HEK293 (cell line): Measurements from ENCODE around the gene NDRG3.

Source experiments
- CTCF ChIA-PET: fragments of 350-600 bp; formaldehyde crosslinking; extraction: SDS; loops from one replicate; lab custom pipeline; 2021; ENCODE audit warnings: antibody characterized with exemption; lab: Yijun Ruan, JAX
- POLR2A ChIA-PET: fragments of 300-600 bp; formaldehyde crosslinking; extraction: SDS; loops from one replicate; lab custom pipeline; 2020; ENCODE audit warnings: antibody characterized with exemption, inconsistent platforms; lab: Yijun Ruan, JAX
- H3K27ac ChIP-seq: fragments of 200-500 bp; sonication (Bioruptor generic); 2 replicates; pipeline ENCODE4 v1.5.1; 2014; ENCODE audit warnings: low read depth, low read length, control low read depth, inconsistent platforms; ENCODE audit errors: extremely low read depth
- H3K36me3 ChIP-seq, 2 experiments: fragments of 200-500 bp in 1 of 2; sonication (Bioruptor generic) in 1 of 2; 1 replicate in 1 of 2; 2 replicates in 1 of 2; pipeline ENCODE4 v1.5.1; 2014 to 2017; ENCODE audit warnings: inconsistent platforms in 2 of 2, low read length in 2 of 2; ENCODE audit not compliant: control insufficient read depth in 2 of 2, insufficient read depth in 1 of 2
- H3K4me1 ChIP-seq: fragments of 200-500 bp; sonication (Bioruptor generic); 2 replicates; pipeline ENCODE4 v1.5.1; 2014; ENCODE audit warnings: mild to moderate bottlenecking, low read length, inconsistent platforms; ENCODE audit not compliant: control insufficient read depth, insufficient read depth
- H3K4me3 ChIP-seq: 2 replicates; pipeline ENCODE4 v1.5.1; 2011; ENCODE audit warnings: low read depth, mild to moderate bottlenecking, control low read depth, low read length, moderate library complexity
- H3K9me3 ChIP-seq: fragments of 200-500 bp; sonication (Bioruptor generic); 2 replicates; pipeline ENCODE4 v1.5.1; 2014; ENCODE audit warnings: low read depth, low read length, inconsistent platforms; ENCODE audit not compliant: control insufficient read depth, insufficient read depth
- GLI2 ChIP-seq: fragments of 450-650 bp; formaldehyde crosslinking; IDR thresholded peaks from 2 replicates; pipeline ENCODE4; 2017; ENCODE audit warnings: missing biosample characterization, missing genetic modification characterization, low read depth, borderline replicate concordance
- GLIS1 ChIP-seq: fragments of 450-650 bp; formaldehyde crosslinking; IDR thresholded peaks from 2 replicates; pipeline ENCODE4 v1.5.1; 2016; ENCODE audit warnings: missing biosample characterization, missing genetic modification characterization
- HIC1 ChIP-seq: fragments of 450-650 bp; formaldehyde crosslinking; IDR thresholded peaks from 2 replicates; pipeline ENCODE4 v1.5.1; 2016; ENCODE audit warnings: missing biosample characterization, missing genetic modification characterization
- KLF7 ChIP-seq: fragments of 450-650 bp; formaldehyde crosslinking; IDR thresholded peaks from 2 replicates; pipeline ENCODE4 v1.5.1; 2016; ENCODE audit warnings: missing biosample characterization, missing genetic modification characterization, borderline replicate concordance
- OSR2 ChIP-seq: fragments of 450-650 bp; formaldehyde crosslinking; IDR thresholded peaks from 2 replicates; pipeline ENCODE4 v1.5.1; 2016; ENCODE audit warnings: missing biosample characterization, missing genetic modification characterization
- PBX3 ChIP-seq: sonication (generic); formaldehyde crosslinking; IDR thresholded peaks from 2 replicates; pipeline ENCODE4 v1.8.1; 2022; ENCODE audit warnings: mild to moderate bottlenecking, moderate library complexity, missing genetic modification reagents
- PRDM1 ChIP-seq: fragments of 450-650 bp; formaldehyde crosslinking; IDR thresholded peaks from 2 replicates; pipeline ENCODE4; 2016; ENCODE audit warnings: missing biosample characterization, missing genetic modification characterization
- PRDM6 ChIP-seq: fragments of 450-650 bp; formaldehyde crosslinking; IDR thresholded peaks from 2 replicates; pipeline ENCODE4 v1.5.1; 2017; ENCODE audit warnings: missing biosample characterization, missing genetic modification characterization
- TCF7L2 ChIP-seq: IDR thresholded peaks from 2 replicates; pipeline ENCODE4 v1.6.1; 2011; ENCODE audit warnings: low read depth, mild to moderate bottlenecking, inconsistent platforms, low read length, moderate library complexity, borderline replicate concordance
- ZBTB17 ChIP-seq: fragments of 450-650 bp; formaldehyde crosslinking; IDR thresholded peaks from 2 replicates; pipeline ENCODE4 v1.5.1; 2016; ENCODE audit warnings: missing biosample characterization, missing genetic modification characterization
- ZEB2 ChIP-seq: fragments of 450-650 bp; formaldehyde crosslinking; IDR thresholded peaks from 2 replicates; pipeline ENCODE4 v1.5.1; 2016; ENCODE audit warnings: missing biosample characterization, missing genetic modification characterization
- ZIC2 ChIP-seq: fragments of 450-650 bp; formaldehyde crosslinking; IDR thresholded peaks from 2 replicates; pipeline ENCODE4 v1.5.1; 2016; ENCODE audit warnings: missing biosample characterization, missing genetic modification characterization
- ZNF114 ChIP-seq: fragments of 450-650 bp; formaldehyde crosslinking; IDR thresholded peaks from 2 replicates; pipeline ENCODE4 v1.5.0; 2017; ENCODE audit warnings: missing biosample characterization, missing genetic modification characterization
- ZNF138 ChIP-seq: fragments of 450-650 bp; formaldehyde crosslinking; IDR thresholded peaks from 2 replicates; pipeline ENCODE4 v1.5.1; 2016; ENCODE audit warnings: missing biosample characterization, missing genetic modification characterization, borderline replicate concordance
- ZNF221 ChIP-seq: fragments of 450-650 bp; formaldehyde crosslinking; IDR thresholded peaks from 2 replicates; pipeline ENCODE4 v1.5.1; 2017; ENCODE audit warnings: missing biosample characterization, missing genetic modification characterization, borderline replicate concordance
- ZNF280C ChIP-seq: fragments of 450-650 bp; formaldehyde crosslinking; IDR thresholded peaks from 2 replicates; pipeline ENCODE4 v1.5.1; 2016; ENCODE audit warnings: missing biosample characterization, missing genetic modification characterization
- ZNF341 ChIP-seq: fragments of 450-650 bp; formaldehyde crosslinking; IDR thresholded peaks from 2 replicates; pipeline ENCODE4; 2016; ENCODE audit warnings: low read depth, missing biosample characterization, missing genetic modification characterization
- ZNF544 ChIP-seq: fragments of 450-650 bp; formaldehyde crosslinking; IDR thresholded peaks from 2 replicates; pipeline ENCODE4 v1.5.0; 2017; ENCODE audit warnings: missing biosample characterization, missing genetic modification characterization
- ZNF629 ChIP-seq: fragments of 450-650 bp; formaldehyde crosslinking; IDR thresholded peaks from 2 replicates; pipeline ENCODE4 v1.5.1; 2017; ENCODE audit warnings: missing biosample characterization, missing genetic modification characterization
- ZNF843 ChIP-seq: fragments of 450-650 bp; formaldehyde crosslinking; IDR thresholded peaks from 2 replicates; pipeline ENCODE4 v1.5.1; 2016; ENCODE audit warnings: missing biosample characterization, missing genetic modification characterization

Gene NDRG3

GRCh38 chr20:36737183-36737499 is 8.7 kb downstream of the NDRG3 start:
- peak; percentile 78 for TF ChIP-seq GLIS1 (tag by site-specific recombination)
- TF ChIP-seq PBX3, result no peak
- no peaks in the 10 kb centered on the region for H3K36me3 ChIP-seq
- H3K4me1 ChIP-seq, result peaks cover 15% of the 10 kb centered on the region
- ChIA-PET POLR2A (interaction anchor here (1.3 kb wide), 1 partner anchor 9 kb away, joined by 3 read pairs; no protein-coding TSS in a partner anchor), CTCF (interaction anchor here (1.0 kb wide), 1 partner anchor 37 kb away, joined by 3 read pairs; no protein-coding TSS in a partner anchor)
- no peaks in the 10 kb centered on the region for H3K9me3 ChIP-seq
- no peak overlapping the region for H3K4me3 ChIP-seq
- H3K27ac ChIP-seq, result no peak overlapping the region

GRCh38 chr20:36736451-36737182 is 9.3 kb downstream of the NDRG3 start:
- POLR2A ChIA-PET, result interaction anchor here (1.3 kb wide), 1 partner anchor 10 kb away, joined by 3 read pairs; no protein-coding TSS in a partner anchor
- TF ChIP-seq PRDM6 (tag by site-specific recombination) (peak; percentile 39; the same call in 1 of the 2 replicates), ZBTB17 (tag by site-specific recombination) (peak; percentile 41; the same call in 1 of the 2 replicates), ZNF629 (0 out of 2 replicates have a peak, but pooled peaks have one; percentile 11), ZNF843 (tag by site-specific recombination) (no peak), HIC1 (tag by site-specific recombination) (no peak), ZNF341 (peak; percentile 49), OSR2 (peak; percentile 83; the same call in 1 of the 2 replicates), GLI2 (tag by site-specific recombination) (peak; percentile 44; the same call in 1 of the 2 replicates), ZEB2 (no peak), GLIS1 (tag by site-specific recombination) (peak; percentile 99), ZIC2 (tag by site-specific recombination) (0 out of 2 replicates have a peak, but pooled peaks have one; percentile 40), TCF7L2 (peak; percentile 28; the same call in 1 of the 2 replicates), PRDM1 (tag by site-specific recombination) (0 out of 2 replicates have a peak, but pooled peaks have one; percentile 8)
- H3K9me3 ChIP-seq, result no peaks in the 10 kb centered on the region
- H3K4me1 ChIP-seq, result peaks cover 15% of the 10 kb centered on the region
- no peaks in the 10 kb centered on the region; a peak in 1 of 3 replicates for H3K36me3 ChIP-seq
- no peak overlapping the region for H3K4me3 ChIP-seq
- CTCF ChIA-PET, result interaction anchor here (0.6 to 1.1 kb wide), 3 partner anchors 38 to 150 kb away, joined by 3 read pairs; no protein-coding TSS in a partner anchor
- H3K27ac ChIP-seq, result no peak overlapping the region

GRCh38 chr20:36732456-36732855 is 13.4 kb downstream of the NDRG3 start:
- H3K36me3 ChIP-seq, result no peaks in the 10 kb centered on the region; a peak in 1 of 3 replicates
- ChIA-PET CTCF (interaction anchor here (0.7 kb wide), 1 partner anchor 20 kb away, joined by 4 read pairs; no protein-coding TSS in a partner anchor), POLR2A (no interaction called here)
- H3K4me3 ChIP-seq, result no peak overlapping the region
- TF ChIP-seq ZNF544 (tag by site-specific recombination), result no peak
- TF ChIP-seq KLF7, result no peak
- no peak for TF ChIP-seq ZNF221 (tag by site-specific recombination)
- TF ChIP-seq ZNF114, result no peak
- TF ChIP-seq ZNF138 (tag by site-specific recombination), result no peak
- TF ChIP-seq ZNF280C (tag by site-specific recombination), result no peak
- no peak overlapping the region for H3K27ac ChIP-seq
- no peaks in the 10 kb centered on the region for H3K9me3 ChIP-seq
- H3K4me1 ChIP-seq, result peaks cover 15% of the 10 kb centered on the region
